Measurements from ENCODE around the gene SORCS3. TPM values are rescaled to one million over a fixed set of nuclear protein-coding genes. Genes with fewer than 3 reads are reported as not detected.

The SORCS3 gene
- total and polyA plus RNA-seq, 4 donors = 0.93 TPM; not detected in 3

DNA sequence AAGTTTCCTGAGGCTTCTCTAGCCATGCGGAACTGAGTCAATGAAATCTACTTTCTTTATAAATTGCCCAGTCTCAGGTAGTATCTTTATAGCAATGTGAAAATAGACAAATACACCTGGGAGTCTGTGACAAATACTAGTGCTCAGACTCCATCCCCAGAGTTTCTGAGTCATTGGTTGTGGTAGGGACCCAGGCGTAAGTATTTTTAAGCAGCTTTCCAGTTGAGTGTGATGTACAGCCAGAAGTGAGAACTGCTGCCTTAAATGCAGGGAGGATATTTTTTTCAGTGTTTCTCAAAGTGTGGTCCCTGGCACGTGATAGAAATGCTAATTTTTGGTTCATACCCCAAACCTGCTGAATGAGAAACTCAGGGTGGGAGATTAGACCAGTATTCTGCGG, 121.7 kb downstream of the SORCS3 start:
- no peaks in the 10 kb centered on the region for H3K36me3 ChIP-seq (ENCODE audit: control insufficient read depth in 4 of 4, insufficient read depth in 3 of 4, low read depth in 1 of 4, low read length in 3 of 4)
- no peak overlapping the region for H3K4me3 ChIP-seq (ENCODE audit: low read depth in 1 of 3, low read length in 3 of 3)
- no peak overlapping the region for H3K27ac ChIP-seq (ENCODE audit: low read depth in 1 of 2, low read length in 2 of 2)
- H3K27me3 ChIP-seq (ENCODE audit: control insufficient read depth in 4 of 4, insufficient read depth in 4 of 4, low read length in 3 of 4) = peaks cover 0 to 3% (median 0%) of the 10 kb centered on the region in 4 donors
- no peak for DNase-seq (ENCODE audit: low spot score)
- no peaks in the 10 kb centered on the region for H3K9me3 ChIP-seq (ENCODE audit: control insufficient read depth in 4 of 4, low read length in 3 of 4)
- H3K4me1 ChIP-seq (ENCODE audit: control insufficient read depth in 4 of 4, insufficient read depth in 4 of 4, low read length in 3 of 4) = no peaks in the 10 kb centered on the region
- H3K9ac ChIP-seq (ENCODE audit: low read depth in 1 of 2, low read length in 2 of 2) = no peak overlapping the region
- 64% methylated on average over 4 of the region's 4 CpGs for WGBS
- TF ChIP-seq RXRA (IDR thresholded peaks at IDR 0.05) (no peak), EGR1 (IDR thresholded peaks at IDR 0.05; ENCODE audit: low read depth in 2 of 2) (no peak), SP1 (IDR thresholded peaks at IDR 0.05) (no peak), NR2F2 (IDR thresholded peaks at IDR 0.05) (no peak), YY1 (IDR thresholded peaks at IDR 0.05) (no peak), FOXA1 (IDR thresholded peaks at IDR 0.05) (no peak), HNF4A (conservative IDR thresholded peaks at IDR 0.05) (no peak)
- TF ChIP-seq, protein P1, sequence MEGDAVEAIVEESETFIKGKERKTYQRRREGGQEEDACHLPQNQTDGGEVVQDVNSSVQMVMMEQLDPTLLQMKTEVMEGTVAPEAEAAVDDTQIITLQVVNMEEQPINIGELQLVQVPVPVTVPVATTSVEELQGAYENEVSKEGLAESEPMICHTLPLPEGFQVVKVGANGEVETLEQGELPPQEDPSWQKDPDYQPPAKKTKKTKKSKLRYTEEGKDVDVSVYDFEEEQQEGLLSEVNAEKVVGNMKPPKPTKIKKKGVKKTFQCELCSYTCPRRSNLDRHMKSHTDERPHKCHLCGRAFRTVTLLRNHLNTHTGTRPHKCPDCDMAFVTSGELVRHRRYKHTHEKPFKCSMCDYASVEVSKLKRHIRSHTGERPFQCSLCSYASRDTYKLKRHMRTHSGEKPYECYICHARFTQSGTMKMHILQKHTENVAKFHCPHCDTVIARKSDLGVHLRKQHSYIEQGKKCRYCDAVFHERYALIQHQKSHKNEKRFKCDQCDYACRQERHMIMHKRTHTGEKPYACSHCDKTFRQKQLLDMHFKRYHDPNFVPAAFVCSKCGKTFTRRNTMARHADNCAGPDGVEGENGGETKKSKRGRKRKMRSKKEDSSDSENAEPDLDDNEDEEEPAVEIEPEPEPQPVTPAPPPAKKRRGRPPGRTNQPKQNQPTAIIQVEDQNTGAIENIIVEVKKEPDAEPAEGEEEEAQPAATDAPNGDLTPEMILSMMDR (IDR thresholded peaks at IDR 0.05; ENCODE audit: low read depth, low read length, missing input control) = no peak
- TF ChIP-seq, protein P2, sequence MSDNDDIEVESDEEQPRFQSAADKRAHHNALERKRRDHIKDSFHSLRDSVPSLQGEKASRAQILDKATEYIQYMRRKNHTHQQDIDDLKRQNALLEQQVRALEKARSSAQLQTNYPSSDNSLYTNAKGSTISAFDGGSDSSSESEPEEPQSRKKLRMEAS (IDR thresholded peaks at IDR 0.05) = no peak

DNA sequence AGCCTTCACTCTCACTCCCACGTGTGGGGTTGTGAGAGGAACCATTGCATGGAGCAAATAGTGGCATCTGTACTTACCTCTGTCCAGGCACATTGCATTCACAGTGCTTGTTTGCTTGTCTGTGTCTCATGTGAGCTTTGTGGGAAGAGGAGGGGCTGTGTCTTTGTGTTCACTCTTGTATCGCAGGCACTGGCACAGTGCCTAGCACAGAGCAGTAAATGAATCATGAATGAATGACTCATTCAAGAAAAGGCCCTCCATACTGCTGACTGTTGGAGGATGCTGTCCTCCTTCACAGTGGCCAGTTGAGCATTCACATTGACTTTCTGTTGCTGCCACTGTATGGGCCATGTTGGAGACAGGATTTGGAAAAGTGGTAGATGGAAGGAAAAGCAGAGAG, 125.3 kb downstream of the SORCS3 start:
- DNase-seq (ENCODE audit: low spot score) = no peak
- 51% methylated on average over 2 of the region's 2 CpGs for WGBS
- Histone ChIP-seq H3K9ac (ENCODE audit: low read depth in 1 of 2, low read length in 2 of 2) (no peak overlapping the region), H3K4me1 (ENCODE audit: control insufficient read depth in 4 of 4, insufficient read depth in 4 of 4, low read length in 3 of 4) (no peaks in the 10 kb centered on the region), H3K9me3 (ENCODE audit: control insufficient read depth in 4 of 4, low read length in 3 of 4) (no peaks in the 10 kb centered on the region), H3K36me3 (ENCODE audit: control insufficient read depth in 4 of 4, insufficient read depth in 3 of 4, low read depth in 1 of 4, low read length in 3 of 4) (no peaks in the 10 kb centered on the region), H3K4me3 (ENCODE audit: low read depth in 1 of 3, low read length in 3 of 3) (no peak overlapping the region), H3K27ac (ENCODE audit: low read depth in 1 of 2, low read length in 2 of 2) (no peak overlapping the region), H3K27me3 (ENCODE audit: control insufficient read depth in 4 of 4, insufficient read depth in 4 of 4, low read length in 3 of 4) (peaks cover 0 to 3% (median 0%) of the 10 kb centered on the region in 4 donors)
- TF ChIP-seq, protein P3, sequence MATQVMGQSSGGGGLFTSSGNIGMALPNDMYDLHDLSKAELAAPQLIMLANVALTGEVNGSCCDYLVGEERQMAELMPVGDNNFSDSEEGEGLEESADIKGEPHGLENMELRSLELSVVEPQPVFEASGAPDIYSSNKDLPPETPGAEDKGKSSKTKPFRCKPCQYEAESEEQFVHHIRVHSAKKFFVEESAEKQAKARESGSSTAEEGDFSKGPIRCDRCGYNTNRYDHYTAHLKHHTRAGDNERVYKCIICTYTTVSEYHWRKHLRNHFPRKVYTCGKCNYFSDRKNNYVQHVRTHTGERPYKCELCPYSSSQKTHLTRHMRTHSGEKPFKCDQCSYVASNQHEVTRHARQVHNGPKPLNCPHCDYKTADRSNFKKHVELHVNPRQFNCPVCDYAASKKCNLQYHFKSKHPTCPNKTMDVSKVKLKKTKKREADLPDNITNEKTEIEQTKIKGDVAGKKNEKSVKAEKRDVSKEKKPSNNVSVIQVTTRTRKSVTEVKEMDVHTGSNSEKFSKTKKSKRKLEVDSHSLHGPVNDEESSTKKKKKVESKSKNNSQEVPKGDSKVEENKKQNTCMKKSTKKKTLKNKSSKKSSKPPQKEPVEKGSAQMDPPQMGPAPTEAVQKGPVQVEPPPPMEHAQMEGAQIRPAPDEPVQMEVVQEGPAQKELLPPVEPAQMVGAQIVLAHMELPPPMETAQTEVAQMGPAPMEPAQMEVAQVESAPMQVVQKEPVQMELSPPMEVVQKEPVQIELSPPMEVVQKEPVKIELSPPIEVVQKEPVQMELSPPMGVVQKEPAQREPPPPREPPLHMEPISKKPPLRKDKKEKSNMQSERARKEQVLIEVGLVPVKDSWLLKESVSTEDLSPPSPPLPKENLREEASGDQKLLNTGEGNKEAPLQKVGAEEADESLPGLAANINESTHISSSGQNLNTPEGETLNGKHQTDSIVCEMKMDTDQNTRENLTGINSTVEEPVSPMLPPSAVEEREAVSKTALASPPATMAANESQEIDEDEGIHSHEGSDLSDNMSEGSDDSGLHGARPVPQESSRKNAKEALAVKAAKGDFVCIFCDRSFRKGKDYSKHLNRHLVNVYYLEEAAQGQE (IDR thresholded peaks at IDR 0.05) = no peak
- TF ChIP-seq, protein P4, sequence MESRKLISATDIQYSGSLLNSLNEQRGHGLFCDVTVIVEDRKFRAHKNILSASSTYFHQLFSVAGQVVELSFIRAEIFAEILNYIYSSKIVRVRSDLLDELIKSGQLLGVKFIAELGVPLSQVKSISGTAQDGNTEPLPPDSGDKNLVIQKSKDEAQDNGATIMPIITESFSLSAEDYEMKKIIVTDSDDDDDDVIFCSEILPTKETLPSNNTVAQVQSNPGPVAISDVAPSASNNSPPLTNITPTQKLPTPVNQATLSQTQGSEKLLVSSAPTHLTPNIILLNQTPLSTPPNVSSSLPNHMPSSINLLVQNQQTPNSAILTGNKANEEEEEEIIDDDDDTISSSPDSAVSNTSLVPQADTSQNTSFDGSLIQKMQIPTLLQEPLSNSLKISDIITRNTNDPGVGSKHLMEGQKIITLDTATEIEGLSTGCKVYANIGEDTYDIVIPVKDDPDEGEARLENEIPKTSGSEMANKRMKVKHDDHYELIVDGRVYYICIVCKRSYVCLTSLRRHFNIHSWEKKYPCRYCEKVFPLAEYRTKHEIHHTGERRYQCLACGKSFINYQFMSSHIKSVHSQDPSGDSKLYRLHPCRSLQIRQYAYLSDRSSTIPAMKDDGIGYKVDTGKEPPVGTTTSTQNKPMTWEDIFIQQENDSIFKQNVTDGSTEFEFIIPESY (IDR thresholded peaks at IDR 0.05) = no peak
- no peak for TF ChIP-seq YY1 (IDR thresholded peaks at IDR 0.05)
